Measurements from ENCODE around the gene MARCO. TPM values are rescaled to one million over a fixed set of nuclear protein-coding genes. Genes with fewer than 3 reads are reported as not detected.

Gene MARCO
- total RNA-seq, 2 donors from 2014 or later = not detected

DNA sequence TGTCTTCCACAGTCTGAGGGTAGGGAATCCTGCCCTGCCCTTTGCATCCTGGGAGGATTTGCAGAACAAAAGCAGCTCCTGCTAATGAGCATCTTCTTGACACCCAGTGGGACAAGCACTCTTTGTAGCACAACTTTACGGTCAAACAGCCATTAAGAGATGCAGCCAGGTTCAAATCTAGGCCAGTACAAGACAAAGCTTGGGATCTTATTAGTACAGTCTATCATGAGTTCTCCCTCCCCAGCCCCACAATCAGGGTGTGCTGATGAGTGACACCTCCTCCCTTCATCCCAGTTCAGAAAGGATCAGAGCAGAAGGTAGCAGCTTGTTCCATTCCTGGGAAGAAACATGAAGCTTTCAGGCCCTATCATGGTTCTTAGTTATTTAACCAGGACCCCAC is 41.9 kb downstream of the MARCO start:
- no peaks in the 10 kb centered on the region for H3K9me3 Mint-ChIP-seq
- H3K27me3 ChIP-seq (ENCODE audit: control insufficient read depth, insufficient read depth, low read length, poor library complexity, severe bottlenecking) = peaks cover 39% of the 10 kb centered on the region
- no peak overlapping the region for H3K27ac Mint-ChIP-seq
- no peaks in the 10 kb centered on the region for H3K36me3 Mint-ChIP-seq (ENCODE audit: low read depth)
- H3K4me1 Mint-ChIP-seq = peaks cover 6% of the 10 kb centered on the region
- TF ChIP-seq, protein P1, sequence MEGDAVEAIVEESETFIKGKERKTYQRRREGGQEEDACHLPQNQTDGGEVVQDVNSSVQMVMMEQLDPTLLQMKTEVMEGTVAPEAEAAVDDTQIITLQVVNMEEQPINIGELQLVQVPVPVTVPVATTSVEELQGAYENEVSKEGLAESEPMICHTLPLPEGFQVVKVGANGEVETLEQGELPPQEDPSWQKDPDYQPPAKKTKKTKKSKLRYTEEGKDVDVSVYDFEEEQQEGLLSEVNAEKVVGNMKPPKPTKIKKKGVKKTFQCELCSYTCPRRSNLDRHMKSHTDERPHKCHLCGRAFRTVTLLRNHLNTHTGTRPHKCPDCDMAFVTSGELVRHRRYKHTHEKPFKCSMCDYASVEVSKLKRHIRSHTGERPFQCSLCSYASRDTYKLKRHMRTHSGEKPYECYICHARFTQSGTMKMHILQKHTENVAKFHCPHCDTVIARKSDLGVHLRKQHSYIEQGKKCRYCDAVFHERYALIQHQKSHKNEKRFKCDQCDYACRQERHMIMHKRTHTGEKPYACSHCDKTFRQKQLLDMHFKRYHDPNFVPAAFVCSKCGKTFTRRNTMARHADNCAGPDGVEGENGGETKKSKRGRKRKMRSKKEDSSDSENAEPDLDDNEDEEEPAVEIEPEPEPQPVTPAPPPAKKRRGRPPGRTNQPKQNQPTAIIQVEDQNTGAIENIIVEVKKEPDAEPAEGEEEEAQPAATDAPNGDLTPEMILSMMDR (conservative IDR thresholded peaks at IDR 0.05) = no peak
- no peak for DNase-seq
- no peaks in the 10 kb centered on the region for H3K9me3 ChIP-seq (ENCODE audit: control insufficient read depth, low read length)
- no peak overlapping the region for H3K4me3 ChIP-seq (ENCODE audit: low read length)
- H3K4me3 Mint-ChIP-seq = no peak overlapping the region
- peaks cover 71% of the 10 kb centered on the region for H3K27me3 Mint-ChIP-seq (ENCODE audit: insufficient read depth)
- no peaks in the 10 kb centered on the region for H3K4me1 ChIP-seq (ENCODE audit: control insufficient read depth, insufficient read depth, low read length)
- H3K36me3 ChIP-seq (ENCODE audit: control insufficient read depth, insufficient read depth, low read length) = no peaks in the 10 kb centered on the region
- H3K27ac ChIP-seq (ENCODE audit: low read depth, low read length) = no peak overlapping the region
- 88 to 93% methylated on average over 1 of the region's 1 CpG for WGBS, 2 experiments (ENCODE audit: insufficient coverage in 1 of 2, insufficient read length in 1 of 2)
- H3K9ac ChIP-seq (ENCODE audit: extremely low read depth, low read length, poor library complexity, severe bottlenecking) = no peak overlapping the region

DNA sequence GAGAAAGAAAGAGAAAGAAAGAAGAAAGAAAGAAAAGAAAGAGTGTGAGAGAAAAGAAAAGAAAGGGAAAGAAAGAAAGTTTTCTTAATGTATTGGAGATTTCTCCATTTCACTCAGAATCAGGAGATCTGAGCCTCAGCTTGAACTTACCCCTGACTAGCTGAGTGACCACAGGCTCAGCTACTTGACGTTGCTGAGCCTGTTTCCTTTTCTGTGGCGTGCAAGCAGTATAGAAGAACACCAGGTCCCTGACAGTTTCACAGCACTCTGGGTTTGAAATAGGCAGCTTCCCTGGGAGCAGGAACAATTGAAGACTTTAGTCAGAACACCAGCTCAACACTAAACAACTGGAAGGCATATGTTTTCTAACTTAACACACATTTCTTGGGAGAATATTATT is 44.7 kb downstream of the MARCO start:
- Histone ChIP-seq H3K36me3 (ENCODE audit: control insufficient read depth, insufficient read depth, low read length) (no peaks in the 10 kb centered on the region), H3K27me3 (ENCODE audit: control insufficient read depth, insufficient read depth, low read length, poor library complexity, severe bottlenecking) (peaks cover 21% of the 10 kb centered on the region), H3K4me3 (ENCODE audit: low read length) (no peak overlapping the region), H3K27ac (ENCODE audit: low read depth, low read length) (no peak overlapping the region), H3K9ac (ENCODE audit: extremely low read depth, low read length, poor library complexity, severe bottlenecking) (no peak overlapping the region), H3K4me1 (ENCODE audit: control insufficient read depth, insufficient read depth, low read length) (no peaks in the 10 kb centered on the region), H3K9me3 (ENCODE audit: control insufficient read depth, low read length) (no peaks in the 10 kb centered on the region)
- no peaks in the 10 kb centered on the region for H3K4me1 Mint-ChIP-seq
- TF ChIP-seq, protein P1 (conservative IDR thresholded peaks at IDR 0.05) = no peak
- no peaks in the 10 kb centered on the region for H3K9me3 Mint-ChIP-seq
- 29 to 67% methylated on average over 1 to 2 of the region's 2 CpGs for WGBS, 2 experiments (ENCODE audit: insufficient coverage in 1 of 2, insufficient read length in 1 of 2)
- H3K27ac Mint-ChIP-seq = no peak overlapping the region
- no peaks in the 10 kb centered on the region for H3K36me3 Mint-ChIP-seq (ENCODE audit: low read depth)
- H3K4me3 Mint-ChIP-seq = no peak overlapping the region
- H3K27me3 Mint-ChIP-seq (ENCODE audit: insufficient read depth) = peaks cover 50% of the 10 kb centered on the region
- peak; percentile 24 for DNase-seq

DNA sequence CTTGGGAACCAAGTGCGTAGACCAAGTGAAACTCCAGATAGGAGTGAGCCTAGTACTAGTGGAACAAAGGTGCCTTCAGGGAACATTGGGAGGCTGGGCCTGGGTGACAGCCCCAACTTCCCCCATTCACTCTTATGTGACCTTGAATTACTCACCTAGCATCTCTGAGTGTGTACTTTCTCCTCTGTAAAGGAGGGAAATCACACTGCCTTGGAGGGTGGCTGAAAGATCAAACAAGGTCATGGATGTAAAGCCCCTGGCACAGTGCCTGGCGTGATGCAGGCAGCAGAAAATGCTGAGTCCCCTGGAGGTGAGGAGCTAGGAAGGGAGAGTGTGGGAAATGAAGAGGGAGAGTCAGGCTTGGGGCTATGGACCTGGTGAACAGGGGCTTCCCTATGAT is 45.9 kb downstream of the MARCO start:
- Mint-ChIP-seq H3K4me1 (no peaks in the 10 kb centered on the region), H3K9me3 (no peaks in the 10 kb centered on the region), H3K36me3 (ENCODE audit: low read depth) (no peaks in the 10 kb centered on the region), H3K4me3 (no peak overlapping the region), H3K27me3 (ENCODE audit: insufficient read depth) (peaks cover 43% of the 10 kb centered on the region), H3K27ac (no peak overlapping the region)
- TF ChIP-seq, protein P1 (conservative IDR thresholded peaks at IDR 0.05) = no peak
- peaks cover 21% of the 10 kb centered on the region for H3K27me3 ChIP-seq (ENCODE audit: control insufficient read depth, insufficient read depth, low read length, poor library complexity, severe bottlenecking)
- no peaks in the 10 kb centered on the region for H3K4me1 ChIP-seq (ENCODE audit: control insufficient read depth, insufficient read depth, low read length)
- H3K9ac ChIP-seq (ENCODE audit: extremely low read depth, low read length, poor library complexity, severe bottlenecking) = no peak overlapping the region
- peak; percentile 5 for DNase-seq
- 94 to 100% methylated on average over 1 to 2 of the region's 2 CpGs for WGBS, 2 experiments (ENCODE audit: insufficient coverage in 1 of 2, insufficient read length in 1 of 2)
- no peaks in the 10 kb centered on the region for H3K36me3 ChIP-seq (ENCODE audit: control insufficient read depth, insufficient read depth, low read length)
- H3K9me3 ChIP-seq (ENCODE audit: control insufficient read depth, low read length) = no peaks in the 10 kb centered on the region
- H3K4me3 ChIP-seq (ENCODE audit: low read length) = no peak overlapping the region
- no peak overlapping the region for H3K27ac ChIP-seq (ENCODE audit: low read depth, low read length)

All from endodermal cell (in vitro differentiated cells).